ENCODE data around the gene STUB1. TPM values are rescaled to one million over a fixed set of nuclear protein-coding genes. Genes with fewer than 3 reads are reported as not detected.
A peak's percentile ranks its signal among the peaks of the same experiment; 100 is the strongest.

Gene STUB1
- total and polyA plus RNA-seq, 9 donors: 70.7 to 115 (median 98.8) TPM

DNA sequence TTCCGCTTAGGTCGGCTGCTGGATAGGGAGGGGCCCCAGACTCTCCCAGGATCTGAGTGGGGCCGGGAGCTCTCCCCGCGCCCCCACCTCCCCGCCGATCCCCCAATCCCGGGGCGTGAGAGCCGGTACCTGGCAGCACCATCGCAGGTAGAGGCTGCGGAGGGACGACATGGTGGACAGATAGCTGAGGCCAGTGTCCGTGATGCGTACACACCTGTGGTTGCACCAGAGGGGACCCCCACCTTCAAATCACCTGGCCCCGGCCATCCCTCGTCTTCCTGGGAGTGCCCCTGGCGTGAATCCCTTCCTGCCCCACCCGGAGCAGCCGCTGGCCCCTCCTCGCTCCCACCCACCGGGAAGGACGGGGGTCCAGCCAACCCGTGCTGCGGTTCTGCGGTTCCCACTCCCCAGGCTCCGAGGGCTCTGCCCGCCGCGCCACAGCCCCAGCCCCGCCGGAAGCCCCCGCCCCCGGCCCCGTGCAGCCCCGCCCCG, 14.7 kb downstream of the STUB1 start:
- no peak overlapping the region for H3K27ac ChIP-seq (ENCODE audit: low read length)
- WGBS (ENCODE audit: insufficient coverage): 1% methylated on average over 25 of the region's 37 CpGs
- H3K4me3 ChIP-seq (ENCODE audit: low read length): no peak overlapping the region
- no peak for DNase-seq
- H3K4me1 ChIP-seq (ENCODE audit: control insufficient read depth, insufficient read depth, low read length): peaks cover 19% of the 10 kb centered on the region
- peaks cover 78% of the 10 kb centered on the region for H3K27me3 ChIP-seq (ENCODE audit: control insufficient read depth, insufficient read depth, low read length)
- no peaks in the 10 kb centered on the region for H3K36me3 ChIP-seq (ENCODE audit: control insufficient read depth, insufficient read depth, low read length)
- no peaks in the 10 kb centered on the region for H3K9me3 ChIP-seq (replicated peaks; ENCODE audit: control insufficient read depth, low read depth, low read length)

DNA sequence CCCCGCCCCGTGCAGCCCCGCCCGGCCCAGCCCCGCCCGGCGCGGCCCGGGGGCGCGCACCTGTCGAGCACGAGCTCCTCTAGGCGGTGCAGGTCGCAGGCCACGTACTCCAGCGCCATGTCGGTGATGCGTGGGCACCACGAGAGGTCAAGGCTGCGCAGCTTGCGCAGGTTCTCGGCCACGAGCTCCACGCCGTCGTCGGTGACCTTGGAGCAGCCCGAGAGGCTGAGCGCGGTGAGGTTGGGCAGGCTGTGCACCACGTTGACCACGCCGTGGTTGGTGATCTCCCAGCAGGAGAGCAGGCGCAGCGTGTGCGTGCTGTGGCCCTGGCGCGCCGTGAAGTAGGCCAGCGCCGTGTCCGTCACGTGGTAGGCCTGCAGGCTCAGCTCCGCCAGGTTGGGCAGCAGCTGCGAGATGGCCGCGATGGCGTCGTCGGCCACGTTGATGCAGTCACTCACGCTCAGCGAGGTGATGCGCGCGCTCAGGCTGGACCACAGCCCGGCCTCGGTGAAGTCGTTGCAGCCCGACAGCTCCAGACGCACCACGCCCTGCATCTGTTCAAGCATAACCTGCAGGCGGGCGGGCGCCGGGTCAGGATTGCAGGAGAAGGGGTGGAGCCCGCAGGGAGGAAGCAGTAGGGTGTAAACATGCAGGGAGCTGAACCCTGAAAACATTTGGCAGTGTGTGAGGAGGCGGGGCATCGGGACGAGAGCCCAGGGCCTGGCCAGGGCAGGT, 15.3 kb downstream of the STUB1 start:
- under 1% methylated on average over 71 of the region's 71 CpGs for WGBS (ENCODE audit: insufficient coverage)
- DNase-seq: no peak
- Histone ChIP-seq H3K9me3 (replicated peaks; ENCODE audit: control insufficient read depth, low read depth, low read length) (no peaks in the 10 kb centered on the region), H3K27ac (ENCODE audit: low read length) (no peak overlapping the region), H3K4me3 (ENCODE audit: low read length) (no peak overlapping the region), H3K36me3 (ENCODE audit: control insufficient read depth, insufficient read depth, low read length) (no peaks in the 10 kb centered on the region), H3K27me3 (ENCODE audit: control insufficient read depth, insufficient read depth, low read length) (peaks cover 84% of the 10 kb centered on the region), H3K4me1 (ENCODE audit: control insufficient read depth, insufficient read depth, low read length) (peaks cover 16% of the 10 kb centered on the region)

DNA sequence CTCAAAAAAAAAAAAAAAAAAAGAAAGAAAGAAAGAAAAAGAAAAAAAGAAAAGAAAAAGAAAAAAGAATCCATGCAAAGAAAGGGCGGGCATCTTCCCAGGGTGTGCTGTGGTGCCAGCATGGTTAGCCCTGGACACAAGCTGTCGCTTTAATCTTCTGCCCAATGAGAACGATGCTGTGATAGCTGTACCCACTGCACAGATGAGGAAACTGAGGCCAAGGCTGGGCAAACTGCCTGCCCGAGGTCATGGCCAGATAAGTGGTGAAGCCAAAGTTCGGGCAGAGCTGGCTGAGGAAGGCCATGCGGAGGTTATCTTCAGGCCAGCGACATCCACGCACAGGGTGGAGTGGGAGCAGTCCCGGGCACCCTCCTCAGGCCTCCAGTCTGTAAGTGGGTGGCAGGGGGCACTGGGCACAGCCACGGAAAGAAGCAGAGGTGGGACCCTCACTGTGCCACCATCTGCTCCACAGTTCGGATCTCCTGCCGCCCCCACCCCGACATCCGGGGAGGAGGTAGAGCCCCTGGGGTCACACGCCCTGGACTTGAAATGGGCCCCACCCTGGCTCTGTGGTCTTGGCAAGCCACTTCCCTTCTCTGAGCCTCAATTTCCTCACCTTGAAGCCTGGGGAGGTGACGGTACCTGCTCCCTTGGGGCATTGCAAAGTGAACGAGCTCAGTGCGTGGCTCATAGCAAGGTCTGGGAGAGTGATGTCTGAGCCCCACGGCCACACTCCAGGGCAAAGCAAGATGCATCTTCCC, 18.9 kb downstream of the STUB1 start:
- H3K36me3 ChIP-seq (ENCODE audit: control insufficient read depth, insufficient read depth, low read length): no peaks in the 10 kb centered on the region
- H3K9me3 ChIP-seq (replicated peaks; ENCODE audit: control insufficient read depth, low read depth, low read length): no peaks in the 10 kb centered on the region
- peaks cover 87% of the 10 kb centered on the region for H3K27me3 ChIP-seq (ENCODE audit: control insufficient read depth, insufficient read depth, low read length)
- WGBS (ENCODE audit: insufficient coverage): 71% methylated on average over 19 of the region's 19 CpGs
- DNase-seq: no peak
- H3K4me3 ChIP-seq (ENCODE audit: low read length): no peak overlapping the region
- H3K4me1 ChIP-seq (ENCODE audit: control insufficient read depth, insufficient read depth, low read length): peaks cover 19% of the 10 kb centered on the region
- H3K27ac ChIP-seq (ENCODE audit: low read length): no peak overlapping the region

GRCh38 chr16:700684-701584, 20.7 kb downstream of the STUB1 start:
- Histone ChIP-seq H3K4me1 (ENCODE audit: control insufficient read depth, insufficient read depth, low read length) (peaks cover 6% of the 10 kb centered on the region), H3K27me3 (ENCODE audit: control insufficient read depth, insufficient read depth, low read length) (peaks cover 81% of the 10 kb centered on the region), H3K27ac (ENCODE audit: low read length) (no peak overlapping the region), H3K36me3 (ENCODE audit: control insufficient read depth, insufficient read depth, low read length) (no peaks in the 10 kb centered on the region), H3K4me3 (ENCODE audit: low read length) (no peak overlapping the region), H3K9me3 (replicated peaks; ENCODE audit: control insufficient read depth, low read depth, low read length) (no peaks in the 10 kb centered on the region)
- 4% methylated on average over 65 of the region's 76 CpGs for WGBS (ENCODE audit: insufficient coverage)
- peak; percentile 43 for DNase-seq

GRCh38 chr16:702341-702740, 22.1 kb downstream of the STUB1 start:
- no peaks in the 10 kb centered on the region for H3K36me3 ChIP-seq (ENCODE audit: control insufficient read depth, insufficient read depth, low read length)
- H3K27me3 ChIP-seq (ENCODE audit: control insufficient read depth, insufficient read depth, low read length): peaks cover 85% of the 10 kb centered on the region
- WGBS (ENCODE audit: insufficient coverage): 87% methylated on average over 19 of the region's 19 CpGs
- DNase-seq: no peak
- peaks cover 16% of the 10 kb centered on the region for H3K4me1 ChIP-seq (ENCODE audit: control insufficient read depth, insufficient read depth, low read length)
- no peaks in the 10 kb centered on the region for H3K9me3 ChIP-seq (replicated peaks; ENCODE audit: control insufficient read depth, low read depth, low read length)
- H3K4me3 ChIP-seq (ENCODE audit: low read length): no peak overlapping the region
- no peak overlapping the region for H3K27ac ChIP-seq (ENCODE audit: low read length)

DNA sequence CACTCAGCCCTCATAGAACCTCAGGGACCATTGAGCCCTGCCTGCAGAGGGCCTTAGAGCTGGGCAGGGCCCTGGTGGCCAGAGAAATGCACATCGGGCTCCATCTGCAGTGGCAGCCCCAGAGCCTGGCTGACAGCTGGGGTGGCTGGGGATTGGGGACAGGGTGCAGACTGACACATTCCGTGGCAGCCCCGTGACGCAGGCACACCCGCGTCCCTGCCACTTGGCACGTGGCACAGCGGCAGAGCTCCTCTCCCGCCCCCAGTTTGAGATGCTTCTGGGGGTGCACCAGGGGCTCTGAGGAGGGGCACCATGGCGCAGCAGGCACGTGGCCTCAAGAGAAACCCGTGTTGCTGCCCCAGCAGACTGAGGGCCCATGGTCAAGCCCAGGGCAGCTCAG, 23.2 kb downstream of the STUB1 start:
- DNase-seq: no peak
- H3K9me3 ChIP-seq (replicated peaks; ENCODE audit: control insufficient read depth, low read depth, low read length): no peaks in the 10 kb centered on the region
- H3K4me3 ChIP-seq (ENCODE audit: low read length): no peak overlapping the region
- no peak overlapping the region for H3K27ac ChIP-seq (ENCODE audit: low read length)
- peaks cover 16% of the 10 kb centered on the region for H3K4me1 ChIP-seq (ENCODE audit: control insufficient read depth, insufficient read depth, low read length)
- H3K36me3 ChIP-seq (ENCODE audit: control insufficient read depth, insufficient read depth, low read length): no peaks in the 10 kb centered on the region
- peaks cover 88% of the 10 kb centered on the region for H3K27me3 ChIP-seq (ENCODE audit: control insufficient read depth, insufficient read depth, low read length)
- WGBS (ENCODE audit: insufficient coverage): 81% methylated on average over 12 of the region's 12 CpGs

GRCh38 chr16:704047-704446, 23.8 kb downstream of the STUB1 start:
- H3K36me3 ChIP-seq (ENCODE audit: control insufficient read depth, insufficient read depth, low read length): no peaks in the 10 kb centered on the region
- no peak for DNase-seq
- H3K9me3 ChIP-seq (replicated peaks; ENCODE audit: control insufficient read depth, low read depth, low read length): no peaks in the 10 kb centered on the region
- no peak overlapping the region for H3K27ac ChIP-seq (ENCODE audit: low read length)
- H3K4me3 ChIP-seq (ENCODE audit: low read length): no peak overlapping the region
- peaks cover 93% of the 10 kb centered on the region for H3K27me3 ChIP-seq (ENCODE audit: control insufficient read depth, insufficient read depth, low read length)
- peaks cover 16% of the 10 kb centered on the region for H3K4me1 ChIP-seq (ENCODE audit: control insufficient read depth, insufficient read depth, low read length)
- 64% methylated on average over 5 of the region's 7 CpGs for WGBS (ENCODE audit: insufficient coverage)

- WGBS (ENCODE audit: insufficient coverage): 8% methylated on average over 35 of the region's 50 CpGs
Measured at GRCh38 chr16:704552-705380, 24.6 kb downstream of the STUB1 start.

DNA sequence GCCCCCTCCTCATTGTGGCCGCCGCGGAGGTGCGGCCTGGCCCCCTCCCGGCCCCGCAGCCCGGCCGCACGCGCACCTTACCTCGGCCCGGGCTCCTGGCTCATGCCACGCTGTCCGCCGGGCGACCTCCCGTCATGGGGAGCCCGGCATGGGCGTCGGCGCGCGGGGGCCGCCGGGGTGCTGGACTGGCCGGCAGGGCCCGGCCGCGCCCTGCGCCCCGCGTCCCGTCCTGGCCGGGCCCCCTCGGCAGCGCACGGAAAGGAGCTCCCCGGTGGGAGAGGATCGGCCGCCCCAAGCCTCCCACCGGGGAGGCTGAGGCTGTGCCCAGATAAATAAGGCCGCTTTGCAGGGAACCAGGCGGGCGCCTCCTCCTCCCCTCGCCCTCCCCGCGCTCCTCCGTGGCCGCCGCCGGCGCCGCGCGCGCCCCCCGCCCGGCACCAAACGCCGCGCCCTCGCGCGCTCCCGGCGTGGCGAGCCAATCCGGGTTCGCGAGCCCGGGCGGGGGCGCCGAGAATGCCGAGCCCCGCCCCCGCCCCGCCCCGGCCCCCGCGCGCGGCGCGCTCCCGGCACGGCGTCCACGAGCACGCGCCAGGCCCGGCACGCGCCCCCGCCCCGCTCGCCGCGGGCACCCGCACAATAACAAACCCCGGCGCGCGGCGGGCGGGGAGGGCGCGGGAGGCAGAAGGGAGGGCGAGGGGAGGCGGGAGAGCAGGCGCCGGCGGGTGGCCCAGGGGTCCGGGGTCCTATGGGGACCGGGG, 25.4 kb downstream of the STUB1 start, which contains the start of gene FBXL16:
TSS of gene FBXL16 (minus strand) at position 371 of the 758 bp plus-strand sequence. CDS start 8,396 bp downstream, outside the sequence.
- Histone ChIP-seq H3K27me3 (ENCODE audit: control insufficient read depth, insufficient read depth, low read length) (peaks cover 93% of the 10 kb centered on the region), H3K4me1 (ENCODE audit: control insufficient read depth, insufficient read depth, low read length) (peaks cover 28% of the 10 kb centered on the region)

More at GRCh38 chr16:704552-705380, 24.6 kb downstream of the STUB1 start:
- Histone ChIP-seq H3K27ac (ENCODE audit: low read length) (no peak overlapping the region), H3K9me3 (replicated peaks; ENCODE audit: control insufficient read depth, low read depth, low read length) (no peaks in the 10 kb centered on the region), H3K4me3 (ENCODE audit: low read length) (no peak overlapping the region), H3K36me3 (ENCODE audit: control insufficient read depth, insufficient read depth, low read length) (no peaks in the 10 kb centered on the region), H3K4me1 (ENCODE audit: control insufficient read depth, insufficient read depth, low read length) (peaks cover 20% of the 10 kb centered on the region), H3K27me3 (ENCODE audit: control insufficient read depth, insufficient read depth, low read length) (peaks cover 92% of the 10 kb centered on the region)
- DNase-seq: no peak

More for the DNA sequence above, 25.4 kb downstream of the STUB1 start, which contains the start of gene FBXL16:
- DNase-seq: no peak
- Histone ChIP-seq H3K9me3 (replicated peaks; ENCODE audit: control insufficient read depth, low read depth, low read length) (no peaks in the 10 kb centered on the region), H3K4me3 (ENCODE audit: low read length) (no peak within 1 kb of the TSS), H3K27ac (ENCODE audit: low read length) (no peak within 1 kb of the TSS), H3K36me3 (ENCODE audit: control insufficient read depth, insufficient read depth, low read length) (no peaks in the 10 kb centered on the region)
- WGBS (ENCODE audit: insufficient coverage): under 1% methylated on average over 104 of the region's 115 CpGs

Data from muscle of leg (tissue), 11 donors.